ENCODE results near the gene PSMB10. TPM values are rescaled to one million over a fixed set of nuclear protein-coding genes. Genes with fewer than 3 reads are reported as not detected.

The PSMB10 gene
- total and polyA plus RNA-seq, 8 donors: 22.8 to 205 (median 73.7) TPM

GRCh38 chr16:67923414-67924116, 13.1 kb downstream of the PSMB10 start:
- TF ChIP-seq POLR2AphosphoS5 (IDR thresholded peaks at IDR 0.05) (no peak), POLR2A (IDR thresholded peaks at IDR 0.05) (no peak), EP300 (IDR thresholded peaks at IDR 0.05) (no peak), CTCF (IDR thresholded peaks at IDR 0.05) (no peak)
- 59 to 83% (median 73%) methylated on average over 9 to 10 of the region's 10 CpGs for WGBS, 5 donors
- Histone ChIP-seq H3K9me3 (no peaks in the 10 kb centered on the region), H3K27ac (no peak overlapping the region), H3K27me3 (no peaks in the 10 kb centered on the region), H3K36me3 (peaks cover 25 to 68% (median 50%) of the 10 kb centered on the region in 4 donors), H3K4me3 (no peak overlapping the region), H3K4me1 (peaks cover 12 to 45% (median 18%) of the 10 kb centered on the region in 4 donors)
- intact Hi-C loops (cut with DNase I; ENCODE audit: low total_unique reads): no loop called here
- no peak for DNase-seq

GRCh38 chr16:67922740-67923139, 13.9 kb downstream of the PSMB10 start:
- 72 to 79% (median 74%) methylated on average over 7 to 8 of the region's 8 CpGs for WGBS, 5 donors
- peaks cover 22 to 66% (median 49%) of the 10 kb centered on the region in 4 donors for H3K36me3 ChIP-seq
- H3K27ac ChIP-seq: no peak overlapping the region

GRCh38 chr16:67922221-67922620, 14.4 kb downstream of the PSMB10 start:
- 66 to 78% (median 69%) methylated on average over 5 of the region's 5 CpGs for WGBS, 5 donors
- TF ChIP-seq CTCF (IDR thresholded peaks at IDR 0.05) (no peak), POLR2AphosphoS5 (IDR thresholded peaks at IDR 0.05) (no peak), EP300 (IDR thresholded peaks at IDR 0.05) (no peak), POLR2A (IDR thresholded peaks at IDR 0.05) (no peak)
- peaks cover 12 to 49% (median 26%) of the 10 kb centered on the region in 4 donors for H3K4me1 ChIP-seq
- DNase-seq: no peak
- H3K9me3 ChIP-seq: no peaks in the 10 kb centered on the region
- intact Hi-C loops (cut with DNase I; ENCODE audit: low total_unique reads): no loop called here
- no peak overlapping the region for H3K4me3 ChIP-seq
- peaks cover 18 to 66% (median 49%) of the 10 kb centered on the region in 4 donors for H3K36me3 ChIP-seq
- no peak overlapping the region for H3K27ac ChIP-seq
- no peaks in the 10 kb centered on the region for H3K27me3 ChIP-seq

More at GRCh38 chr16:67922740-67923139, 13.9 kb downstream of the PSMB10 start:
- no peak overlapping the region for H3K4me3 ChIP-seq
- no peaks in the 10 kb centered on the region for H3K27me3 ChIP-seq
- no peak for TF ChIP-seq POLR2AphosphoS5 (IDR thresholded peaks at IDR 0.05)
- no peak for TF ChIP-seq CTCF (IDR thresholded peaks at IDR 0.05)
- no peak for TF ChIP-seq POLR2A (IDR thresholded peaks at IDR 0.05)
- no peak for TF ChIP-seq EP300 (IDR thresholded peaks at IDR 0.05)
- DNase-seq: no peak
- intact Hi-C loops (cut with DNase I; ENCODE audit: low total_unique reads): no loop called here
- H3K4me1 ChIP-seq: peaks cover 12 to 44% (median 21%) of the 10 kb centered on the region in 4 donors
- H3K9me3 ChIP-seq: no peaks in the 10 kb centered on the region

- H3K27ac ChIP-seq: no peak overlapping the region
- intact Hi-C loops (cut with DNase I; ENCODE audit: low total_unique reads): no loop called here
- no peaks in the 10 kb centered on the region for H3K9me3 ChIP-seq
- no peak for TF ChIP-seq CTCF (IDR thresholded peaks at IDR 0.05)
- TF ChIP-seq POLR2AphosphoS5 (IDR thresholded peaks at IDR 0.05): no peak
- TF ChIP-seq EP300 (IDR thresholded peaks at IDR 0.05): no peak
- no peak for TF ChIP-seq POLR2A (IDR thresholded peaks at IDR 0.05)
- WGBS, 5 donors: 81 to 89% (median 86%) methylated on average over 6 of the region's 6 CpGs
- DNase-seq: no peak
- peaks cover 18 to 75% (median 60%) of the 10 kb centered on the region in 4 donors for H3K36me3 ChIP-seq
- H3K27me3 ChIP-seq: no peaks in the 10 kb centered on the region
- H3K4me3 ChIP-seq: no peak overlapping the region
- H3K4me1 ChIP-seq: peaks cover 6 to 54% (median 32%) of the 10 kb centered on the region in 4 donors
Observed at GRCh38 chr16:67919622-67920221, 16.9 kb downstream of the PSMB10 start.
